ENCODE measurements around the gene ILK.

DNA sequence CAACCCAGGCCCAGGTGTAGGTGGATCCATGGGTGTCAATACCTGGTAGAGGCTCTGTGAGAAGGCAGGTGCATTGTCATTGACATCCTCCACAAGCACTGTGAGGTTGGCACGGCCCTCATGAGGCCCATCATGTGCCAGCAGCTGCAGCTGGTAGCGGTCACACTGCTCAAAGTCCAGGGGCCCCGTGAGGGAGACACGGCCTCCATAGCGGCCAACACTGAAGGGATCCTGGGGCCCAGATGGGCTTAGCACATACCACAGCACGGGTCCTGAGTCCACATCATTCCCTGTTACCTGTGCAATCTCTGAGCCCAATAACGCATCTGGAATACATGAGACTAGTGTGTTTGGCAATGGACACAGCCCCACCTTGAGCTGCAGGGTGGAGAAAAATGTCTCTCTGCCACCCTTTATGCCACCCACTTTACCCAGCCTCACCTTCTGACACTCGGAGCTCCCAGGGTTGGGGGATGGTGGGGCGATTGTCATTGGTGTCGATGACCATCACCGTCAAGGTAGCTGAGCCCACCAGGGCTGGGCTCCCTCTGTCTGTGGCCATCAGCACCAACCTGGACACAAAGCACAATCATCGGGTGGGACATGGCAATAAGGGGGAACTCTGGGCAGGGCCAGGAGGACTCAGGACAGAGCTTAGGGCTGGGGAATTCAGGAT lies 21.7 kb downstream of the ILK start:
- TF ChIP-seq, protein P1, sequence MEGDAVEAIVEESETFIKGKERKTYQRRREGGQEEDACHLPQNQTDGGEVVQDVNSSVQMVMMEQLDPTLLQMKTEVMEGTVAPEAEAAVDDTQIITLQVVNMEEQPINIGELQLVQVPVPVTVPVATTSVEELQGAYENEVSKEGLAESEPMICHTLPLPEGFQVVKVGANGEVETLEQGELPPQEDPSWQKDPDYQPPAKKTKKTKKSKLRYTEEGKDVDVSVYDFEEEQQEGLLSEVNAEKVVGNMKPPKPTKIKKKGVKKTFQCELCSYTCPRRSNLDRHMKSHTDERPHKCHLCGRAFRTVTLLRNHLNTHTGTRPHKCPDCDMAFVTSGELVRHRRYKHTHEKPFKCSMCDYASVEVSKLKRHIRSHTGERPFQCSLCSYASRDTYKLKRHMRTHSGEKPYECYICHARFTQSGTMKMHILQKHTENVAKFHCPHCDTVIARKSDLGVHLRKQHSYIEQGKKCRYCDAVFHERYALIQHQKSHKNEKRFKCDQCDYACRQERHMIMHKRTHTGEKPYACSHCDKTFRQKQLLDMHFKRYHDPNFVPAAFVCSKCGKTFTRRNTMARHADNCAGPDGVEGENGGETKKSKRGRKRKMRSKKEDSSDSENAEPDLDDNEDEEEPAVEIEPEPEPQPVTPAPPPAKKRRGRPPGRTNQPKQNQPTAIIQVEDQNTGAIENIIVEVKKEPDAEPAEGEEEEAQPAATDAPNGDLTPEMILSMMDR (IDR thresholded peaks at IDR 0.05; ENCODE audit: insufficient read depth, low read depth, low read length), result no peak
- no peak for TF ChIP-seq EZH2 (IDR thresholded peaks at IDR 0.05; ENCODE audit: insufficient read depth, low read length)
